ENCODE measurements around the gene CBX2. TPM values are rescaled to one million over a fixed set of nuclear protein-coding genes. Genes with fewer than 3 reads are reported as not detected.

Gene CBX2
- total and polyA plus RNA-seq, 2 donors (not counting 1 experiment from before 2014, with no cell fraction given): 0.77 to 0.83 TPM

- Histone ChIP-seq H3K9ac (ENCODE audit: insufficient read depth, low read length) (no peak overlapping the region), H3K9me3 (ENCODE audit: control insufficient read depth, insufficient read depth, low read depth, low read length) (no peaks in the 10 kb centered on the region), H2AFZ (ENCODE audit: low read length) (no peak overlapping the region), H3K4me3 (replicated peaks in 1 of 4; ENCODE audit: control extremely low read depth in 1 of 4, insufficient read depth in 1 of 4, low read depth in 3 of 4, low read length in 4 of 4) (no peak overlapping the region), H4K20me1 (ENCODE audit: control insufficient read depth, extremely low read depth, insufficient read depth, low read length) (no peaks in the 10 kb centered on the region), H3K27ac (ENCODE audit: insufficient read depth, low read length) (no peak overlapping the region), H3K4me2 (ENCODE audit: extremely low read depth, insufficient read depth, low read length) (no peak overlapping the region), H3K36me3 (ENCODE audit: control insufficient read depth, insufficient read depth, low read length) (no peaks in the 10 kb centered on the region), H3K4me1 (ENCODE audit: control insufficient read depth, extremely low read depth, insufficient read depth, low read length) (no peaks in the 10 kb centered on the region), H3K27me3 (ENCODE audit: control insufficient read depth, insufficient read depth, low read length) (peaks cover 92% of the 10 kb centered on the region), H3K79me2 (ENCODE audit: control insufficient read depth, insufficient read depth, low read length) (no peaks in the 10 kb centered on the region)
- DNase-seq (ENCODE audit: low read depth in 2 of 2): no peak
- peak; percentile 75 for TF ChIP-seq EZH2 (IDR thresholded peaks at IDR 0.05; ENCODE audit: low read length, missing control alignments)
- TF ChIP-seq CTCF (conservative IDR thresholded peaks at IDR 0.05 in 1 of 2, IDR thresholded peaks at IDR 0.05 in 1 of 2; ENCODE audit: low read depth in 1 of 2, low read length in 2 of 2): no peak
These were observed 29.1 kb downstream of the CBX2 start for GRCh38 chr17:79806863-79807720.

GRCh38 chr17:79808763-79809529, 31.0 kb downstream of the CBX2 start:
- peak in 1 of 2 donors; percentile 50 for DNase-seq (ENCODE audit: low read depth in 2 of 2)
- Histone ChIP-seq H3K9ac (ENCODE audit: insufficient read depth, low read length) (no peak overlapping the region), H3K27ac (ENCODE audit: insufficient read depth, low read length) (no peak overlapping the region), H3K9me3 (ENCODE audit: control insufficient read depth, insufficient read depth, low read depth, low read length) (no peaks in the 10 kb centered on the region), H3K36me3 (ENCODE audit: control insufficient read depth, insufficient read depth, low read length) (no peaks in the 10 kb centered on the region), H2AFZ (ENCODE audit: low read length) (no peak overlapping the region), H4K20me1 (ENCODE audit: control insufficient read depth, extremely low read depth, insufficient read depth, low read length) (no peaks in the 10 kb centered on the region), H3K79me2 (ENCODE audit: control insufficient read depth, insufficient read depth, low read length) (no peaks in the 10 kb centered on the region), H3K27me3 (ENCODE audit: control insufficient read depth, insufficient read depth, low read length) (peaks cover 83% of the 10 kb centered on the region), H3K4me3 (replicated peaks in 1 of 4; ENCODE audit: control extremely low read depth in 1 of 4, insufficient read depth in 1 of 4, low read depth in 3 of 4, low read length in 4 of 4) (no peak overlapping the region), H3K4me2 (ENCODE audit: extremely low read depth, insufficient read depth, low read length) (no peak overlapping the region), H3K4me1 (ENCODE audit: control insufficient read depth, extremely low read depth, insufficient read depth, low read length) (no peaks in the 10 kb centered on the region)
- TF ChIP-seq CTCF (conservative IDR thresholded peaks at IDR 0.05 in 1 of 2, IDR thresholded peaks at IDR 0.05 in 1 of 2; ENCODE audit: low read depth in 1 of 2, low read length in 2 of 2): peak in 1 of 2 donors; percentile 29
- TF ChIP-seq EZH2 (IDR thresholded peaks at IDR 0.05; ENCODE audit: low read length, missing control alignments): no peak

- TF ChIP-seq CTCF (conservative IDR thresholded peaks at IDR 0.05 in 1 of 2, IDR thresholded peaks at IDR 0.05 in 1 of 2; ENCODE audit: low read depth in 1 of 2, low read length in 2 of 2) (no peak), EZH2 (IDR thresholded peaks at IDR 0.05; ENCODE audit: low read length, missing control alignments) (peak; percentile 62)
- Histone ChIP-seq H4K20me1 (ENCODE audit: control insufficient read depth, extremely low read depth, insufficient read depth, low read length) (no peaks in the 10 kb centered on the region), H3K4me1 (ENCODE audit: control insufficient read depth, extremely low read depth, insufficient read depth, low read length) (no peaks in the 10 kb centered on the region), H3K27me3 (ENCODE audit: control insufficient read depth, insufficient read depth, low read length) (peaks cover 82% of the 10 kb centered on the region), H2AFZ (ENCODE audit: low read length) (no peak overlapping the region), H3K27ac (ENCODE audit: insufficient read depth, low read length) (no peak overlapping the region), H3K36me3 (ENCODE audit: control insufficient read depth, insufficient read depth, low read length) (no peaks in the 10 kb centered on the region), H3K4me3 (replicated peaks in 1 of 4; ENCODE audit: control extremely low read depth in 1 of 4, insufficient read depth in 1 of 4, low read depth in 3 of 4, low read length in 4 of 4) (no peak overlapping the region), H3K4me2 (ENCODE audit: extremely low read depth, insufficient read depth, low read length) (no peak overlapping the region), H3K79me2 (ENCODE audit: control insufficient read depth, insufficient read depth, low read length) (no peaks in the 10 kb centered on the region), H3K9me3 (ENCODE audit: control insufficient read depth, insufficient read depth, low read depth, low read length) (no peaks in the 10 kb centered on the region), H3K9ac (ENCODE audit: insufficient read depth, low read length) (no peak overlapping the region)
- no peak for DNase-seq (ENCODE audit: low read depth in 2 of 2)
These were observed 31.7 kb downstream of the CBX2 start for GRCh38 chr17:79809530-79810129.

Measured in fibroblast of lung (primary cell).